HEK293 (cell line): ENCODE data around the gene FGD3.

Experiments used
- CTCF ChIA-PET: fragments of 350-600 bp; formaldehyde crosslinking; extraction: SDS; loops from one replicate; lab custom pipeline; 2021; ENCODE audit warnings: antibody characterized with exemption; lab: Yijun Ruan, JAX
- POLR2A ChIA-PET: fragments of 300-600 bp; formaldehyde crosslinking; extraction: SDS; loops from one replicate; lab custom pipeline; 2020; ENCODE audit warnings: antibody characterized with exemption, inconsistent platforms; lab: Yijun Ruan, JAX
- H3K27ac ChIP-seq: fragments of 200-500 bp; sonication (Bioruptor generic); 2 replicates; pipeline ENCODE4 v1.5.1; 2014; ENCODE audit warnings: low read depth, low read length, control low read depth, inconsistent platforms; ENCODE audit errors: extremely low read depth
- H3K36me3 ChIP-seq, 2 experiments: fragments of 200-500 bp in 1 of 2; sonication (Bioruptor generic) in 1 of 2; 1 replicate in 1 of 2; 2 replicates in 1 of 2; pipeline ENCODE4 v1.5.1; 2014 to 2017; ENCODE audit warnings: inconsistent platforms in 2 of 2, low read length in 2 of 2; ENCODE audit not compliant: control insufficient read depth in 2 of 2, insufficient read depth in 1 of 2
- H3K4me1 ChIP-seq: fragments of 200-500 bp; sonication (Bioruptor generic); 2 replicates; pipeline ENCODE4 v1.5.1; 2014; ENCODE audit warnings: mild to moderate bottlenecking, low read length, inconsistent platforms; ENCODE audit not compliant: control insufficient read depth, insufficient read depth
- H3K4me3 ChIP-seq: 2 replicates; pipeline ENCODE4 v1.5.1; 2011; ENCODE audit warnings: low read depth, mild to moderate bottlenecking, control low read depth, low read length, moderate library complexity
- H3K9me3 ChIP-seq: fragments of 200-500 bp; sonication (Bioruptor generic); 2 replicates; pipeline ENCODE4 v1.5.1; 2014; ENCODE audit warnings: low read depth, low read length, inconsistent platforms; ENCODE audit not compliant: control insufficient read depth, insufficient read depth
- EGR2 ChIP-seq: fragments of 450-650 bp; formaldehyde crosslinking; IDR thresholded peaks from 2 replicates; pipeline ENCODE4 v1.5.1; 2016; ENCODE audit warnings: low read depth, missing biosample characterization, missing genetic modification characterization
- GLI4 ChIP-seq: fragments of 450-650 bp; formaldehyde crosslinking; IDR thresholded peaks from 2 replicates; pipeline ENCODE4 v1.5.1; 2016; ENCODE audit warnings: missing biosample characterization, missing genetic modification characterization
- ZBTB17 ChIP-seq: fragments of 450-650 bp; formaldehyde crosslinking; IDR thresholded peaks from 2 replicates; pipeline ENCODE4 v1.5.1; 2016; ENCODE audit warnings: missing biosample characterization, missing genetic modification characterization
- ZNF121 ChIP-seq: fragments of 450-650 bp; formaldehyde crosslinking; IDR thresholded peaks from 2 replicates; pipeline ENCODE4 v1.5.1; 2016; ENCODE audit warnings: missing biosample characterization, missing genetic modification characterization
- ZNF169 ChIP-seq: fragments of 450-650 bp; formaldehyde crosslinking; IDR thresholded peaks from 2 replicates; pipeline ENCODE4 v1.5.1; 2016; ENCODE audit warnings: missing biosample characterization, missing genetic modification characterization
- ZNF335 ChIP-seq: fragments of 450-650 bp; formaldehyde crosslinking; conservative IDR thresholded peaks from 2 replicates; pipeline ENCODE4 v1.5.1; 2016; ENCODE audit warnings: missing biosample characterization, missing genetic modification characterization
- ZNF366 ChIP-seq: fragments of 450-650 bp; formaldehyde crosslinking; conservative IDR thresholded peaks from 2 replicates; pipeline ENCODE4 v1.5.1; 2016; ENCODE audit warnings: missing biosample characterization, missing genetic modification characterization
- ZNF426 ChIP-seq: fragments of 450-650 bp; formaldehyde crosslinking; IDR thresholded peaks from 2 replicates; pipeline ENCODE4 v1.5.1; 2017; ENCODE audit warnings: missing biosample characterization, missing genetic modification characterization, mild to moderate bottlenecking, inconsistent platforms, moderate library complexity
- ZNF549 ChIP-seq: fragments of 450-650 bp; IDR thresholded peaks from 2 replicates; pipeline ENCODE4 v1.5.1; 2018; ENCODE audit warnings: missing biosample characterization, missing genetic modification characterization, mild to moderate bottlenecking, inconsistent platforms, moderate library complexity
- ZNF629 ChIP-seq: fragments of 450-650 bp; formaldehyde crosslinking; IDR thresholded peaks from 2 replicates; pipeline ENCODE4 v1.5.1; 2017; ENCODE audit warnings: missing biosample characterization, missing genetic modification characterization
- ZXDB ChIP-seq: fragments of 450-650 bp; formaldehyde crosslinking; IDR thresholded peaks from 2 replicates; pipeline ENCODE4 v1.5.1; 2016; ENCODE audit warnings: missing biosample characterization, missing genetic modification characterization
- TF ChIP-seq, protein P1 (sequence below): fragments of 450-650 bp; formaldehyde crosslinking; IDR thresholded peaks from 2 replicates; pipeline ENCODE4 v1.5.1; 2016; ENCODE audit warnings: missing biosample characterization, missing genetic modification characterization, borderline replicate concordance
- TF ChIP-seq, protein P2 (sequence below): fragments of 450-650 bp; formaldehyde crosslinking; IDR thresholded peaks from 2 replicates; pipeline ENCODE4 v1.5.1; 2016; ENCODE audit warnings: missing biosample characterization, missing genetic modification characterization
- TF ChIP-seq, protein P3 (sequence below): fragments of 450-650 bp; formaldehyde crosslinking; IDR thresholded peaks from 2 replicates; pipeline ENCODE4 v1.5.1; 2017; ENCODE audit warnings: missing biosample characterization, missing genetic modification characterization
- TF ChIP-seq, protein P4 (sequence below): fragments of 450-650 bp; formaldehyde crosslinking; IDR thresholded peaks from 2 replicates; pipeline ENCODE4 v1.5.1; 2016; ENCODE audit warnings: missing biosample characterization, missing genetic modification characterization
- TF ChIP-seq, protein P5 (sequence below): fragments of 450-650 bp; formaldehyde crosslinking; IDR thresholded peaks from 2 replicates; pipeline ENCODE4 v1.5.1; 2016; ENCODE audit warnings: missing biosample characterization, missing genetic modification characterization

The FGD3 gene

DNA sequence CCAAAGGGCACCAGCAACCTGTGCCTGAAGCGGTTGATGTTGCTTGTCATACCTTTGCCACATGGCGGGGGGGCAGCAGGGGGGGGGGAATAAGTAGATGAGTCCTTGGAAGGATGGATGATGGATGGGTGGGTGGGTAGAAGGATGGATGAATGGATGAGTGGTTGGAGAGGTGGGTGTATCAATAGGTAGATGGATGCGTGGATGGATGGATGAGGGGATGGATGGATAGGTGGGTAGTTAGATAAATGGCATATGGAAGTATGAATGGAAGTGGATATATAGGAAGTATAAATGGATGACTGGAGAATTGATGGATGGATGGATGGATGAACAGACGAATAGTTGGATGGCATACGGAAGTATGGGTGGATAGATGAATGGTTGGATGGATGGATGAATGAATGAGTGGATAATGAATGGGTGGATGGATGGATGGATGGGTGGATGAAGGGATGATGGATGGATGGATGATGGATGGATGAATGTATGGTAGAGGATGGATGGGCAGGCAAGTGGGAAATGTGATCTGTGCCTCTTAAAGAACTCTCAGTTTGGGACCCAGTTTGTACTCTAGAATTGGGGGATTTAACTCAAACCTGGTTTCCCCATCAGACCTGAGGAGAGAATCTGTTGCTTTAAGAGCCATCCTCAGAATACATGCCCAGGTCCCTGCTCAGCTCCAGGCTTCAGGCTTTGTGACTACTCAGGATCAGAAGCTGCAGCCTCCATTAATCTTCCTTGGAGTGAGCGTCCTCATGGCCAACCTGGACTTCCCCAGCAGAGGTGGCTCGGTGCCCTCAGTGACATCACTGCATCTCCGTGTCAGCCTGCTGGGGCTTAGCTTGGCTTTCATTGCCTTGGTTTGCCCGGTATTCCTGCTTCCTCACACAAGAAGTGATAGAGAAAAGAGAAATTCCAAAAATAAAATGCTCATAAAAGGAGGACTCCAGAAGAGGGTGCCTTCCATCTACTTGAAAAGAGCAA is 83.6 kb downstream of the FGD3 start:
- TF ChIP-seq, protein P1, sequence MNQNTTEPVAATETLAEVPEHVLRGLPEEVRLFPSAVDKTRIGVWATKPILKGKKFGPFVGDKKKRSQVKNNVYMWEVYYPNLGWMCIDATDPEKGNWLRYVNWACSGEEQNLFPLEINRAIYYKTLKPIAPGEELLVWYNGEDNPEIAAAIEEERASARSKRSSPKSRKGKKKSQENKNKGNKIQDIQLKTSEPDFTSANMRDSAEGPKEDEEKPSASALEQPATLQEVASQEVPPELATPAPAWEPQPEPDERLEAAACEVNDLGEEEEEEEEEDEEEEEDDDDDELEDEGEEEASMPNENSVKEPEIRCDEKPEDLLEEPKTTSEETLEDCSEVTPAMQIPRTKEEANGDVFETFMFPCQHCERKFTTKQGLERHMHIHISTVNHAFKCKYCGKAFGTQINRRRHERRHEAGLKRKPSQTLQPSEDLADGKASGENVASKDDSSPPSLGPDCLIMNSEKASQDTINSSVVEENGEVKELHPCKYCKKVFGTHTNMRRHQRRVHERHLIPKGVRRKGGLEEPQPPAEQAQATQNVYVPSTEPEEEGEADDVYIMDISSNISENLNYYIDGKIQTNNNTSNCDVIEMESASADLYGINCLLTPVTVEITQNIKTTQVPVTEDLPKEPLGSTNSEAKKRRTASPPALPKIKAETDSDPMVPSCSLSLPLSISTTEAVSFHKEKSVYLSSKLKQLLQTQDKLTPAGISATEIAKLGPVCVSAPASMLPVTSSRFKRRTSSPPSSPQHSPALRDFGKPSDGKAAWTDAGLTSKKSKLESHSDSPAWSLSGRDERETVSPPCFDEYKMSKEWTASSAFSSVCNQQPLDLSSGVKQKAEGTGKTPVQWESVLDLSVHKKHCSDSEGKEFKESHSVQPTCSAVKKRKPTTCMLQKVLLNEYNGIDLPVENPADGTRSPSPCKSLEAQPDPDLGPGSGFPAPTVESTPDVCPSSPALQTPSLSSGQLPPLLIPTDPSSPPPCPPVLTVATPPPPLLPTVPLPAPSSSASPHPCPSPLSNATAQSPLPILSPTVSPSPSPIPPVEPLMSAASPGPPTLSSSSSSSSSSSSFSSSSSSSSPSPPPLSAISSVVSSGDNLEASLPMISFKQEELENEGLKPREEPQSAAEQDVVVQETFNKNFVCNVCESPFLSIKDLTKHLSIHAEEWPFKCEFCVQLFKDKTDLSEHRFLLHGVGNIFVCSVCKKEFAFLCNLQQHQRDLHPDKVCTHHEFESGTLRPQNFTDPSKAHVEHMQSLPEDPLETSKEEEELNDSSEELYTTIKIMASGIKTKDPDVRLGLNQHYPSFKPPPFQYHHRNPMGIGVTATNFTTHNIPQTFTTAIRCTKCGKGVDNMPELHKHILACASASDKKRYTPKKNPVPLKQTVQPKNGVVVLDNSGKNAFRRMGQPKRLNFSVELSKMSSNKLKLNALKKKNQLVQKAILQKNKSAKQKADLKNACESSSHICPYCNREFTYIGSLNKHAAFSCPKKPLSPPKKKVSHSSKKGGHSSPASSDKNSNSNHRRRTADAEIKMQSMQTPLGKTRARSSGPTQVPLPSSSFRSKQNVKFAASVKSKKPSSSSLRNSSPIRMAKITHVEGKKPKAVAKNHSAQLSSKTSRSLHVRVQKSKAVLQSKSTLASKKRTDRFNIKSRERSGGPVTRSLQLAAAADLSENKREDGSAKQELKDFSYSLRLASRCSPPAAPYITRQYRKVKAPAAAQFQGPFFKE (tag by site-specific recombination), result no peak
- TF ChIP-seq ZNF549, result no peak
- TF ChIP-seq, protein P2, sequence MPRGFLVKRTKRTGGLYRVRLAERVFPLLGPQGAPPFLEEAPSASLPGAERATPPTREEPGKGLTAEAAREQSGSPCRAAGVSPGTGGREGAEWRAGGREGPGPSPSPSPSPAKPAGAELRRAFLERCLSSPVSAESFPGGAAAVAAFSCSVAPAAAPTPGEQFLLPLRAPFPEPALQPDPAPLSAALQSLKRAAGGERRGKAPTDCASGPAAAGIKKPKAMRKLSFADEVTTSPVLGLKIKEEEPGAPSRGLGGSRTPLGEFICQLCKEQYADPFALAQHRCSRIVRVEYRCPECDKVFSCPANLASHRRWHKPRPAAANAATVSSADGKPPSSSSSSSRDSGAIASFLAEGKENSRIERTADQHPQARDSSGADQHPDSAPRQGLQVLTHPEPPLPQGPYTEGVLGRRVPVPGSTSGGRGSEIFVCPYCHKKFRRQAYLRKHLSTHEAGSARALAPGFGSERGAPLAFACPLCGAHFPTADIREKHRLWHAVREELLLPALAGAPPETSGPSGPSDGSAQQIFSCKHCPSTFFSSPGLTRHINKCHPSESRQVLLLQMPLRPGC, result no peak
- peak; percentile 97 for TF ChIP-seq ZNF366
- TF ChIP-seq ZXDB (tag by site-specific recombination), result no peak
- TF ChIP-seq ZNF335, result no peak
- no peak for TF ChIP-seq GLI4
- no peak for TF ChIP-seq ZNF169
- TF ChIP-seq ZBTB17, result peak; percentile 69
- TF ChIP-seq EGR2 (tag by site-specific recombination), result peak; percentile 57; the same call in 1 of the 2 replicates
- TF ChIP-seq, protein P3, sequence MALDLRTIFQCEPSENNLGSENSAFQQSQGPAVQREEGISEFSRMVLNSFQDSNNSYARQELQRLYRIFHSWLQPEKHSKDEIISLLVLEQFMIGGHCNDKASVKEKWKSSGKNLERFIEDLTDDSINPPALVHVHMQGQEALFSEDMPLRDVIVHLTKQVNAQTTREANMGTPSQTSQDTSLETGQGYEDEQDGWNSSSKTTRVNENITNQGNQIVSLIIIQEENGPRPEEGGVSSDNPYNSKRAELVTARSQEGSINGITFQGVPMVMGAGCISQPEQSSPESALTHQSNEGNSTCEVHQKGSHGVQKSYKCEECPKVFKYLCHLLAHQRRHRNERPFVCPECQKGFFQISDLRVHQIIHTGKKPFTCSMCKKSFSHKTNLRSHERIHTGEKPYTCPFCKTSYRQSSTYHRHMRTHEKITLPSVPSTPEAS (tag by site-specific recombination), result no peak
- TF ChIP-seq, protein P4, sequence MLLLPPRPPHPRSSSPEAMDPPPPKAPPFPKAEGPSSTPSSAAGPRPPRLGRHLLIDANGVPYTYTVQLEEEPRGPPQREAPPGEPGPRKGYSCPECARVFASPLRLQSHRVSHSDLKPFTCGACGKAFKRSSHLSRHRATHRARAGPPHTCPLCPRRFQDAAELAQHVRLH (tag by site-specific recombination), result no peak
- no peak for TF ChIP-seq ZNF121
- no peak for TF ChIP-seq ZNF426 (tag by site-specific recombination)
- TF ChIP-seq, protein P5, sequence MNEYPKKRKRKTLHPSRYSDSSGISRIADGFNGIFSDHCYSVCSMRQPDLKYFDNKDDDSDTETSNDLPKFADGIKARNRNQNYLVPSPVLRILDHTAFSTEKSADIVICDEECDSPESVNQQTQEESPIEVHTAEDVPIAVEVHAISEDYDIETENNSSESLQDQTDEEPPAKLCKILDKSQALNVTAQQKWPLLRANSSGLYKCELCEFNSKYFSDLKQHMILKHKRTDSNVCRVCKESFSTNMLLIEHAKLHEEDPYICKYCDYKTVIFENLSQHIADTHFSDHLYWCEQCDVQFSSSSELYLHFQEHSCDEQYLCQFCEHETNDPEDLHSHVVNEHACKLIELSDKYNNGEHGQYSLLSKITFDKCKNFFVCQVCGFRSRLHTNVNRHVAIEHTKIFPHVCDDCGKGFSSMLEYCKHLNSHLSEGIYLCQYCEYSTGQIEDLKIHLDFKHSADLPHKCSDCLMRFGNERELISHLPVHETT (tag by site-specific recombination), result no peak
- TF ChIP-seq ZNF629 (tag by site-specific recombination), result no peak
- Histone ChIP-seq H3K4me1 (no peaks in the 10 kb centered on the region), H3K36me3 (no peaks in the 10 kb centered on the region), H3K9me3 (no peaks in the 10 kb centered on the region), H3K4me3 (no peak overlapping the region), H3K27ac (no peak overlapping the region)
- CTCF ChIA-PET, result interaction anchor here (1.3 kb wide), 1 partner anchor 78 kb away, joined by 3 read pairs; no protein-coding TSS in a partner anchor
- POLR2A ChIA-PET, result no interaction called here
